GM23248 (cell line): Measurements from ENCODE around the gene CANT1. TPM values are rescaled to one million over a fixed set of nuclear protein-coding genes. Genes with fewer than 3 reads are reported as not detected.
A peak's percentile ranks its signal among the peaks of the same experiment; 100 is the strongest.
"Not testable (repeated sequence)": the region's sequence is repeated elsewhere in the genome, so short reads cannot be mapped to it uniquely, and the experiment has no call there.

Experiments used
- DNase-seq: peaks from one replicate; pipeline ENCODE4 v3.0.0-alpha.2; 2015
- H2AFZ ChIP-seq: fragments of 200-600 bp; sonication (generic); 2 replicates; pipeline ENCODE4 v1.6.1; 2016; ENCODE audit warnings: antibody characterized with exemption
- H3F3A ChIP-seq: fragments of 200-600 bp; sonication (generic); 2 replicates; pipeline ENCODE4 v1.6.1; 2016; ENCODE audit warnings: mild to moderate bottlenecking, antibody characterized with exemption, mixed run types; ENCODE audit not compliant: insufficient read depth
- H3K27ac ChIP-seq: fragments of 200-600 bp; sonication (generic); 2 replicates; pipeline ENCODE4 v1.5.1; 2016; ENCODE audit warnings: mild to moderate bottlenecking
- H3K27me3 ChIP-seq: fragments of 200-600 bp; sonication (generic); replicated peaks from 2 replicates; pipeline ENCODE4 v1.6.1; 2016; ENCODE audit warnings: mild to moderate bottlenecking; ENCODE audit not compliant: insufficient read depth
- H3K36me3 ChIP-seq: fragments of 200-600 bp; sonication (generic); 2 replicates; pipeline ENCODE4 v1.6.1; 2016; ENCODE audit warnings: low read depth, mild to moderate bottlenecking
- H3K4me1 ChIP-seq: fragments of 200-600 bp; sonication (generic); 2 replicates; pipeline ENCODE4 v1.6.1; 2016; ENCODE audit warnings: mild to moderate bottlenecking; ENCODE audit not compliant: insufficient read depth
- H3K4me2 ChIP-seq: fragments of 200-600 bp; sonication (generic); one replicate; pipeline ENCODE4 v1.6.1; 2016; ENCODE audit warnings: mild to moderate bottlenecking; ENCODE audit not compliant: unreplicated experiment
- H3K4me3 ChIP-seq: fragments of 200-600 bp; sonication (generic); 2 replicates; pipeline ENCODE4 v1.5.1; 2016; ENCODE audit warnings: mild to moderate bottlenecking
- H3K79me2 ChIP-seq: fragments of 200-600 bp; sonication (generic); 2 replicates; pipeline ENCODE4 v1.6.1; 2016; ENCODE audit warnings: mild to moderate bottlenecking; ENCODE audit not compliant: insufficient read depth
- H3K9ac ChIP-seq: fragments of 200-600 bp; sonication (generic); 2 replicates; pipeline ENCODE4 v1.6.1; 2016; ENCODE audit warnings: mild to moderate bottlenecking
- H3K9me2 ChIP-seq: fragments of 200-600 bp; sonication (generic); 2 replicates; pipeline ENCODE4 v1.6.1; 2016; ENCODE audit warnings: mixed run types, mild to moderate bottlenecking, moderate library complexity; ENCODE audit not compliant: insufficient read depth
- H3K9me3 ChIP-seq: fragments of 200-600 bp; sonication (generic); one replicate; pipeline ENCODE4 v1.6.1; 2017; ENCODE audit warnings: low read depth
- H4K20me1 ChIP-seq: fragments of 200-600 bp; sonication (generic); 2 replicates; pipeline ENCODE4 v1.6.0; 2016; ENCODE audit not compliant: insufficient read depth
- EZH2 ChIP-seq: fragments of 200-600 bp; sonication (generic); IDR thresholded peaks from 2 replicates; pipeline ENCODE4 v1.6.1; 2018; ENCODE audit warnings: antibody characterized with exemption, mild to moderate bottlenecking; ENCODE audit not compliant: insufficient read depth, poor library complexity, severe bottlenecking
- EZH2phosphoT487 ChIP-seq: fragments of 200-600 bp; sonication (generic); IDR thresholded peaks from 2 replicates; pipeline ENCODE4 v1.6.1; 2018; ENCODE audit warnings: antibody characterized with exemption, moderate library complexity, mild to moderate bottlenecking, low read depth; ENCODE audit not compliant: insufficient read depth
- WGBS, 2 experiments: methylation state at CpG; one replicate each; pipeline ENCODE4 v1.1.6; 2015 to 2017; ENCODE audit warnings: low lambda C conversion rate in 2 of 2, low coverage in 1 of 2; ENCODE audit errors: missing lambda C conversion rate in 2 of 2; 5-methylcytosine and 5-hydroxymethylcytosine counted together
- in situ Hi-C: fragments of 300-500 bp; cut with MboI; formaldehyde crosslinking; loops from 2 replicates; pipeline ENCODE4 v1.15.0; 2020
- polyA plus RNA-seq: library from polyadenylated mRNA; unstranded; fragments of >200 nt; fragmentation: Nextera tagmentation; extraction: Ambion mirVana; gene quantifications from 2 replicates; pipeline ENCODE4 v1.2.1, GENCODE V29; 2016
- total RNA-seq: library from RNA; depleted of rRNA; stranded (reverse); fragments of >200 nt; shearing (Covaris generic); gene quantifications from 2 replicates; pipeline ENCODE4 v1.2.3, GENCODE V29; 2014

The CANT1 gene
- total and polyA plus RNA-seq, 2 experiments from 2014 or later = 46.2 to 52.0 TPM

DNA sequence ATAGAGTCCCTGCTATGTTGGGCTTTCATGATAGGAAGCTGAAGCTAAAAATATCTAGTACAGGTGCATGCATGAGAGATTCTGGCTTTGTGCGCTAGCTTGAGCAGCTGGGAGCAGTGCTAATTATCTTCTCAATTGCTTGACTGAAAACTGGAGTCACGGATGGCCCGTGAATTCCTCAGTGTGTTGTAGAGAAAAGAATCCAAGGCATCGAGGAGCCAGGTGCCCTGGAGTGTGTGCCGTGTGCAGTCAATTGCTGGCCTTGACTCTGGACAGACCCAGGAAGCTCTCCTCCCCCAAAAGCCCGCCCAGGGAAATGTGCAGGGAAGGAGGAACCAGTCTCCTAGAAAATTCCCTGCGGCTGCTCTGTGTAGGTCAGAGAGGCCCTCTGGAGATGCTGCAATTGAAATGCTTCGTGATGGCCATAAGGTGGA lies 44.1 kb downstream of the CANT1 start:
- no peak for TF ChIP-seq EZH2
- TF ChIP-seq EZH2phosphoT487 = no peak
- no peak overlapping the region for H3K9ac ChIP-seq
- H2AFZ ChIP-seq = no peak overlapping the region
- H3K4me1 ChIP-seq = peaks cover 6% of the 10 kb centered on the region; the same call in 1 of the 2 replicates
- H3K27ac ChIP-seq = no peak overlapping the region
- H3K9me3 ChIP-seq = no peaks in the 10 kb centered on the region
- H3K9me2 ChIP-seq = no peaks in the 10 kb centered on the region
- 82 to 83% methylated on average over 8 of the region's 8 CpGs for WGBS, 2 experiments
- H3K4me3 ChIP-seq = no peak overlapping the region
- no peaks in the 10 kb centered on the region for H4K20me1 ChIP-seq
- no peaks in the 10 kb centered on the region for H3F3A ChIP-seq
- no peaks in the 10 kb centered on the region for H3K36me3 ChIP-seq
- H3K27me3 ChIP-seq = no peaks in the 10 kb centered on the region
- in situ Hi-C loops = no loop called here
- H3K79me2 ChIP-seq = no peaks in the 10 kb centered on the region
- no peak overlapping the region for H3K4me2 ChIP-seq
- DNase-seq = no peak

DNA sequence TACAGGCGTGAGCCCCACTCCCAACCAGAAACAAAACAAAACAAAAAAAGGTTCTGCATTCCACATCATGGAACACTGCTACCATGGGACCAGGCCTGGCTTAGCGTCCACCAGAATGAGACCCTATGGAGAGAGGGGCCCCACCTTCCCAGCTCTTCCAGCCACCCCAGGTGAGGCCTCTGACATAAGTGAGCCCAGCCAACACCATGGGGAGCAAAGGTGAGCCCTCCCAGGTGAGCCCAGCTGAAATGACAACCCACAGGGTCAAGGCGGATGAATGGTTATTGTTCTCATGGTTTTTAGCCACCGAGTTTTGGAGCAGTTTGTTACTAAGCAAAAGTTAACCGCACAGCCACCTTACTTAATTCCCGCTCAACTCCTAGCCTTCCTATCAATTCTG lies 46.2 kb downstream of the CANT1 start:
- H3K36me3 ChIP-seq = no peaks in the 10 kb centered on the region
- no peak overlapping the region for H2AFZ ChIP-seq
- peaks cover 6% of the 10 kb centered on the region; the same call in 1 of the 2 replicates for H3K4me1 ChIP-seq
- no peaks in the 10 kb centered on the region for H3K79me2 ChIP-seq
- no peak overlapping the region for H3K4me2 ChIP-seq
- no peaks in the 10 kb centered on the region for H3K27me3 ChIP-seq
- WGBS, 2 experiments = 92 to 95% methylated on average over 6 of the region's 6 CpGs
- H3K9ac ChIP-seq = no peak overlapping the region
- H3K9me3 ChIP-seq = no peaks in the 10 kb centered on the region
- TF ChIP-seq EZH2 = no peak
- no peak for TF ChIP-seq EZH2phosphoT487
- no peak overlapping the region for H3K4me3 ChIP-seq
- H3K9me2 ChIP-seq = no peaks in the 10 kb centered on the region
- no peak overlapping the region for H3K27ac ChIP-seq
- DNase-seq = no peak
- no peaks in the 10 kb centered on the region for H4K20me1 ChIP-seq
- in situ Hi-C loops = no loop called here
- no peaks in the 10 kb centered on the region for H3F3A ChIP-seq

DNA sequence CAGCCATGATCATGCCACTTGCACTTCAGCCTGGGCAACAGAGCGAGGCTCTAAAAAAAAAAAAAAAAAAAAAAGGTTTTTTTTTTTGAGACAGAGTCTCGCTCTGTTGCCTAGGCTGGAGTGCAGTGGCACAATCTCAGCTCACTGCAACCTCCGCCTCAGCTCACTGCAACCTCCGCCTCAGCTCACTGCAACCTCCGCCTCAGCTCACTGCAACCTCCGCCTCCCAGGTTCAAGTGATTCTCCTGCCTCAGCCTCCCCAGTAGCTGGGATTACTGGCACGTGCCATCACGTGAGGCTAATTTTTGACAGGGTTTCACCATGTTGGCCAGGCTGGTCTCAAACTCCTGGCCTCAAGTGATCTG lies 46.6 kb downstream of the CANT1 start:
- H3K4me1 ChIP-seq, H3K9me2 ChIP-seq, H3K36me3 ChIP-seq, H2AFZ ChIP-seq, H4K20me1 ChIP-seq, H3K27me3 ChIP-seq, H3K79me2 ChIP-seq, H3K4me2 ChIP-seq, DNase-seq, H3K9me3 ChIP-seq, H3F3A ChIP-seq, H3K4me3 ChIP-seq, in situ Hi-C loops, H3K27ac ChIP-seq, H3K9ac ChIP-seq: not testable (repeated sequence)
- WGBS, 2 experiments = 95 to 97% methylated on average over 8 of the region's 8 CpGs

DNA sequence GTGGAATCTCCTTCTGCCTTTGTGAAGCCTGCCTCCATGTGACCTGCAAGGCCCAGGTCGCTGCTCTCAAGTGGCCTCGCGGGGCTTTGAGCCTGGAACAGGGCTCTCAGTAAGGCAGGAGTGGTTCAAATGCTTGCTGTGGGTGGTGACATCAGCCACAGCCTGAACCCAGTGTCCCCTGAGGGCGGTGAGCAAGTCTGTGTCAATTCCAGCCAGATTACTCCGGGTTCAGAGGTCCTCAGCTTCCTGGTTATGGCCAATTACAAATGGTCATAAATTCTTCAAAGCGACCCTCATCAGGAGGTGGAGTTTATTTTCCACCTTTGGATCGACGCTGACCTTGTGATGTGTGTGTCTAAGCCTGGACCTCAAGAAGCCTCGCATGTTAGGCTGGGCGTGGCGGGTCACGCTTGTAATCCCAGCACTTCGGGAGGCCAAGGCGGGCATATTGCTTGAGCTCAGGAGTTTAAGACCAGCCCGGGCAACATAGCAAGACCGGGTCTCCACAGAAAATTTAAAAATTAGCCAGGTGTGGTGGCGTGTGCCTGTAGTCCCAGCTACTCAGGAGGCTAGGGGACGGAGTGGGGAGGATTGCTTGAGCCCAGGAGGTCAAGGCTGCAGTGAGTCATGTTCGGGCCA lies 47.1 kb downstream of the CANT1 start:
- TF ChIP-seq EZH2phosphoT487 (no peak), EZH2 (no peak)
- H3K36me3 ChIP-seq = no peaks in the 10 kb centered on the region
- DNase-seq = peak; percentile 59
- no peak overlapping the region for H2AFZ ChIP-seq
- H3K9ac ChIP-seq = no peak overlapping the region
- no peak overlapping the region for H3K4me3 ChIP-seq
- H3K4me1 ChIP-seq = peaks cover 6% of the 10 kb centered on the region; the same call in 1 of the 2 replicates
- no peaks in the 10 kb centered on the region for H3K79me2 ChIP-seq
- no peaks in the 10 kb centered on the region for H3K27me3 ChIP-seq
- H3K27ac ChIP-seq = no peak overlapping the region
- no peak overlapping the region for H3K4me2 ChIP-seq
- H3K9me3 ChIP-seq = no peaks in the 10 kb centered on the region
- WGBS, 2 experiments = 81% methylated on average over 19 of the region's 19 CpGs
- H3K9me2 ChIP-seq = no peaks in the 10 kb centered on the region
- no peaks in the 10 kb centered on the region for H4K20me1 ChIP-seq
- in situ Hi-C loops = no loop called here
- H3F3A ChIP-seq = no peaks in the 10 kb centered on the region

- no peaks in the 10 kb centered on the region for H3K9me3 ChIP-seq
- H3K4me3 ChIP-seq = no peak overlapping the region
- no peak overlapping the region for H3K4me2 ChIP-seq
- no peak for DNase-seq
- no peaks in the 10 kb centered on the region for H3K9me2 ChIP-seq
- no peak for TF ChIP-seq EZH2
- no peak for TF ChIP-seq EZH2phosphoT487
- no peak overlapping the region for H3K27ac ChIP-seq
- in situ Hi-C loops = no loop called here
- H3K79me2 ChIP-seq = no peaks in the 10 kb centered on the region
- no peaks in the 10 kb centered on the region for H3K27me3 ChIP-seq
- no peak overlapping the region for H3K9ac ChIP-seq
- no peaks in the 10 kb centered on the region for H3F3A ChIP-seq
- H2AFZ ChIP-seq = no peak overlapping the region
- no peaks in the 10 kb centered on the region for H4K20me1 ChIP-seq
- WGBS, 2 experiments = 89 to 97% methylated on average over 4 of the region's 4 CpGs
- peaks cover 12% of the 10 kb centered on the region for H3K4me1 ChIP-seq
- no peaks in the 10 kb centered on the region for H3K36me3 ChIP-seq
Observed at GRCh38 chr17:78961571-78961970, 48.0 kb downstream of the CANT1 start.
